ENCODE measurements around the gene GJB3.
"Not testable (repeated sequence)": the region's sequence is repeated elsewhere in the genome, so short reads cannot be mapped to it uniquely, and the experiment has no call there.

GJB3 gene

DNA sequence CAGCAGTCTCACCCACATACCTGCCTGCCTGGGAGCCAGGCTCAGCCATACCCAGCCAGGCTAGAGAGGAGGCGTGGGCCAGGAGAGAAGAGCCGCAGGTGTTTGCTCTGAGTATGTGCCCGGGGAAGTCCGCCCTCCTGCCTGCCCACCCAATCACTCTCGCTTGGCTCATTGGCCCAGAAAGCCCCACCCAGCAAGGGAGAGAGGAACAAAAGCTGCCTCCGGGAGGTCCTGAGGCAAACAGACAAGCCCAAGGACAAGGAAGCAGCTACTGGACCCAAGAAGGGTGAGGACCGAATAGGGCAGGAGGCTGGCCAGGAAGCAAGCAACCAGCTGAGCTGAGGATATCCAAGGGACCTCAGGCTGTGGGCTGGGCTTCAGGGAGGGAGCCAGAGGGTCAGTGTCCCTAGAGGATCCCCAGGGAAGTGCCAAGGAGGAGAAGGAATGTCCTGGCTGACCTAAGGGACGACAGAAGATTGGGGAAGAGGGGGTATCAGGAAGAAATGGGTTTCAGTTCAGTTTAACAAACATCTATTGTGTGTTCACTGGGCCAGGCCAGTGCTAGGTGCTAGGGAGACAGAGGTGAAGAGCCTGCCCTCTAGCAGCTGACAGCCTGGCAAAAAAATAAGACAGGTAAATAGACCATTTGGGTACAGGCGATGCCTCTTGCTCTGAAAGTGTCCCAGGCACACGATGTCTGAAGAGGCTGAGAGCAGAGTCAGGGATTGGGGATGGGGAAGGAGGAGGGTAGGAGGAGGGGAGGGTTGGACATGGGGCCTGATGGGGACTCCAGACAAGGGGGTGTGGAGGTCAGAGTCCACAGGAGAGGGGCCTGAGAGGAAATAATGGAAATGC, 21.3 kb upstream of the GJB3 start, which contains the start of gene GJB4:
Gene GJB4 (plus strand): TSS at position 238 of the 855 bp plus-strand sequence. CDS start 1,515 bp downstream, outside the sequence.
- in situ Hi-C loops (cut with HindIII; ENCODE audit: low sequenced_read_pairs) = no loop called here

DNA sequence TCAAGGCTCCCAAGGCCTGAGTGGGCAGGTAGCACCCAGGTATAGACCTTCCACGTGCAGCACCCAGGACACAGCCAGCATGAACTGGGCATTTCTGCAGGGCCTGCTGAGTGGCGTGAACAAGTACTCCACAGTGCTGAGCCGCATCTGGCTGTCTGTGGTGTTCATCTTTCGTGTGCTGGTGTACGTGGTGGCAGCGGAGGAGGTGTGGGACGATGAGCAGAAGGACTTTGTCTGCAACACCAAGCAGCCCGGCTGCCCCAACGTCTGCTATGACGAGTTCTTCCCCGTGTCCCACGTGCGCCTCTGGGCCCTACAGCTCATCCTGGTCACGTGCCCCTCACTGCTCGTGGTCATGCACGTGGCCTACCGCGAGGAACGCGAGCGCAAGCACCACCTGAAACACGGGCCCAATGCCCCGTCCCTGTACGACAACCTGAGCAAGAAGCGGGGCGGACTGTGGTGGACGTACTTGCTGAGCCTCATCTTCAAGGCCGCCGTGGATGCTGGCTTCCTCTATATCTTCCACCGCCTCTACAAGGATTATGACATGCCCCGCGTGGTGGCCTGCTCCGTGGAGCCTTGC, 19.7 kb upstream of the GJB3 start:
- in situ Hi-C loops (cut with HindIII; ENCODE audit: low sequenced_read_pairs) = no loop called here

- in situ Hi-C loops (cut with HindIII; ENCODE audit: low sequenced_read_pairs) = no loop called here
These were observed 19.2 kb upstream of the GJB3 start for GRCh38 chr1:34761776-34762307.

- in situ Hi-C loops (cut with HindIII; ENCODE audit: low sequenced_read_pairs) = no loop called here
These were observed 18.4 kb upstream of the GJB3 start for GRCh38 chr1:34762474-34763141.

- in situ Hi-C loops (cut with HindIII; ENCODE audit: low sequenced_read_pairs) = no loop called here
These were observed 17.8 kb upstream of the GJB3 start for GRCh38 chr1:34763142-34763781.

GRCh38 chr1:34768856-34769255, 12.2 kb upstream of the GJB3 start:
- in situ Hi-C loops (cut with HindIII; ENCODE audit: low sequenced_read_pairs) = no loop called here

- in situ Hi-C loops (cut with HindIII; ENCODE audit: low sequenced_read_pairs) = no loop called here
These were observed 10.0 kb upstream of the GJB3 start for GRCh38 chr1:34770891-34771504.

GRCh38 chr1:34771573-34772371, 9.2 kb upstream of the GJB3 start:
- in situ Hi-C loops (cut with HindIII; ENCODE audit: low sequenced_read_pairs) = no loop called here

- in situ Hi-C loops (cut with HindIII; ENCODE audit: low sequenced_read_pairs) = not testable (repeated sequence)
These were observed 7.9 kb upstream of the GJB3 start for GRCh38 chr1:34773114-34773513.

DNA sequence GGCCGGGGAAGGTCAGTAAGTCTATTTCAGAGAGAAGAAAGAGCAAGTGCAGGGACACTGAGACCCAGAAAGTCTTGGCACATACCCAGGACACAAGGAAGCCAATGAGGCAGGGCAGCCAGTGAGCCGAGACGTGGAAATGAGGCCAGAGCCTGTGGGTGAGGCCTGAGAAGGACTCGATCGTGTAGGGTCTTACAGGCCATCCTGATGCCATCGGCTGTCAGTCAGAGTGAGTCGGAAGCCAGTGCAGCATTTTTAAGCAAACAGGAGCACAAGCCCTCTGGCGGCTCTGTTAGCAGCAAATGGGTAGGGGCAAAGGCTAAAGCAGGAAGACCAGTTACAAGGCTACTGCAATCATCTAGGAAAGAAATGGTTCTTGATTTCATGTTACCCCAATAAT, 6.1 kb upstream of the GJB3 start:
- in situ Hi-C loops (cut with HindIII; ENCODE audit: low sequenced_read_pairs) = no loop called here

- in situ Hi-C loops (cut with HindIII; ENCODE audit: low sequenced_read_pairs) = no loop called here
These were observed 4.1 kb upstream of the GJB3 start for GRCh38 chr1:34776911-34777310.

GRCh38 chr1:34777519-34778321, 3.3 kb upstream of the GJB3 start:
- in situ Hi-C loops (cut with HindIII; ENCODE audit: low sequenced_read_pairs) = no loop called here

GRCh38 chr1:34778381-34778780, 2.6 kb upstream of the GJB3 start:
- in situ Hi-C loops (cut with HindIII; ENCODE audit: low sequenced_read_pairs) = no loop called here

DNA sequence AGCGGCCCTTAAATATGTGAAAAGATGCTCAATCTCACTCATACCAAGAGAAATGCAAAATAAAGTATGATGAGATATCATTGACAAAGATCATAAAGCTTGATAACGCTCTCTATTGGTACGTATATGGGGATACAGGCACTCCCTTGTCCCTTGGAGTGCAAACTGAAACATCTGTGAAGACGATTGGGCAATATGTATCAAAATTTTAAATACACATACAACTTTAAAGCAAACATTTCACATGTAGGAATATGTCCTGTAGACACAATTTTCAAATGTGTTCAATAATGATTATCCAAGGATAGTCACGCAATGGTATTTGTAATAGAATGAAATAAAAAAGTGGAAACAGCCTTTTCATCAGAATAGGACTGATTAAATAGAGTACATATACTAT, 2.0 kb upstream of the GJB3 start:
- in situ Hi-C loops (cut with HindIII; ENCODE audit: low sequenced_read_pairs) = no loop called here

DNA sequence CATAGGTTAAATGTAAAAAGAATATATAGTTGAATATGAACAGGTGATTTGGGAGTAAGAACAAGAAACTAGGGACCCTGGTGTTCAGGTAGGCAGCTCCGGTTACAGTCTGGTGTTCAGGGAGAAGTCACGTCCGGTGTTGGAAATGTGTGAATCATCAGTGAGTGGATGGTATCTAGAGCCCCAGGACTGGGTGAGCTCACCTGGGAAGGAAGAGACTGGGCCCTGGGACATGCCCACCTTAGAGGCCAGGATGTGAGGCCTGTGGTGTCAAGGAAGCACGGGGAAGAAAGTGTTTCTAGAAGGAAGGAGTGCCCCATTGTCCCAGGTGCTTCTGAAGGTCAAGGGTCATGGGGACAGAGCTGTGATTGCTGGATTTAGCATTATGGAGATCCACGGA, 1.5 kb upstream of the GJB3 start:
- in situ Hi-C loops (cut with HindIII; ENCODE audit: low sequenced_read_pairs) = no loop called here

DNA sequence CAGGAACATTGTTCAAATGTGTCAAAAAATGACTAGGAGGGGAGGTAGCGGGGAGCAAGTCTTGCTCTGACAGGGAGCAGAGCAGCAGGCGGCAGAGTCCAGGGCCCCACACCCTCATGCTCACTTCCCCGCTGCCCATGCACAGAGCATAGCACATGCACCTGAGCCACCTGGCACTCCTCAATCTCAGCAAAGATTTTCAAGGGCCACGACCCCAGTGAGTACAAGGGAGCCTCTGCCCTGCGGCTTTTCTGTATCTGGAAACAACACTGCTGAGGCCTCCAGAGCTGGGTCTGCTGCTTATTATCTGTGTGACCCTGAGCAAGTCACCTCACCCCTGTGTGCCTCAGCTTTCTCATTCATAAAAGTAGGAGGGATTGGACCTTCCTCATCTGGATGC, 1.1 kb upstream of the GJB3 start:
- in situ Hi-C loops (cut with HindIII; ENCODE audit: low sequenced_read_pairs) = no loop called here

DNA sequence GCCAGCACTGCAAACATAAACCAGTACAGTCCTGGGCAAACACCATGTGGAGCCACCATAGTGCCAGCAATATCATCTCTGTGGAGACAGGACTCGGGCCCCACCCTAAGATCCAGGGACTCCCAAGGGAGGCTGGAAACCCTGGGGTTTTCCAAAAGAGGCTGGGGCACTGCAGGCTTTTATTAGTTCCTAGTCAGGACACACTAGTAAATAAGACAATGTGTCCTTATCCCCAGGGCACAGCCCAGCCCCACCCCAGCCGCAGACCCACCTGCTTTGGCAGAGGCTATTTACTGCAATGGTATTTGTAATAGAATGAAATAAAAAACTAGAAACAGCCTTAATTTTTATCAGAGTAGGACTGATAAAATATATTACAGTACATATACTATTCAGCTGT, 486 bp upstream of the GJB3 start:
- in situ Hi-C loops (cut with HindIII; ENCODE audit: low sequenced_read_pairs) = no loop called here

DNA sequence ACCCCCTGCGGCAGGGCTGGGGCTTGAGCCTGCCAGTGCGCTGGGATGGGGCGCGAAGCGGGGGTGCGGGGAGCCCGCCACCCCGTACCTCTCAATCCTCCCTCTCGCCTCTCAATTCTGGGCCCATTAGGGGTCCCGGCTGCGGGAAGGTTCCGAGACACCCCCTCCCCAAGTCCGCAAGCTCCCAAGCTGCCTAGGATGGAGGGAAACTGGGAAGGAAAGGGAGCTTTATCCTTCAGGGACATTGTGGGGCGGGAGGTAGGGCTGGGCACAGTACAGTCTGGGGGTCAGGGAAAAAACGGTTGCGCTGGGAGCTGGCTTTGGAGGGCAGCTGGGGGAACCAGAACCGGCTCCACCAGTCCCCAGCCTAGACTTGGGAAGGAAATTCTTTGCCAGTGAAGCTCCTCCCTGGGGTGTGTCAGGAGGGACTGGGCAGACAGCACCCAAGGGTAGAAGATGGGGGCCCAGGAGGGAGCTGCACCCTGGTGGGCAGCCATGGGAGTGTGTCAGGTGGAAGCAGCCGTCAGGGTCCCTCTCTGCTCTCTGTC, 904 bp downstream of the GJB3 start:
- in situ Hi-C loops (cut with HindIII; ENCODE audit: low sequenced_read_pairs) = no loop called here

DNA sequence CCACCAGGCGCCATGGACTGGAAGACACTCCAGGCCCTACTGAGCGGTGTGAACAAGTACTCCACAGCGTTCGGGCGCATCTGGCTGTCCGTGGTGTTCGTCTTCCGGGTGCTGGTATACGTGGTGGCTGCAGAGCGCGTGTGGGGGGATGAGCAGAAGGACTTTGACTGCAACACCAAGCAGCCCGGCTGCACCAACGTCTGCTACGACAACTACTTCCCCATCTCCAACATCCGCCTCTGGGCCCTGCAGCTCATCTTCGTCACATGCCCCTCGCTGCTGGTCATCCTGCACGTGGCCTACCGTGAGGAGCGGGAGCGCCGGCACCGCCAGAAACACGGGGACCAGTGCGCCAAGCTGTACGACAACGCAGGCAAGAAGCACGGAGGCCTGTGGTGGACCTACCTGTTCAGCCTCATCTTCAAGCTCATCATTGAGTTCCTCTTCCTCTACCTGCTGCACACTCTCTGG, 3.8 kb downstream of the GJB3 start:
- in situ Hi-C loops (cut with HindIII; ENCODE audit: low sequenced_read_pairs) = no loop called here
